D721Med (cell line): Measurements from ENCODE around the gene IL11.

Experiments
- DNase-seq: peaks from one replicate; pipeline ENCODE4 v3.0.0; 2011; ENCODE audit warnings: low spot score; ENCODE audit not compliant: insufficient read length
- FAIRE-seq: peaks from 2 replicates; lab custom pipeline; 2011; peaks lifted over from hg19 to GRCh38; lab: Jason Lieb, UNC
- CTCF ChIP-seq: IDR thresholded peaks from 2 replicates; pipeline ENCODE4 v1.5.1; 2012; ENCODE audit warnings: mild to moderate bottlenecking, control low read depth; ENCODE audit not compliant: insufficient read depth; ENCODE audit errors: missing control alignments

The IL11 gene

DNA sequence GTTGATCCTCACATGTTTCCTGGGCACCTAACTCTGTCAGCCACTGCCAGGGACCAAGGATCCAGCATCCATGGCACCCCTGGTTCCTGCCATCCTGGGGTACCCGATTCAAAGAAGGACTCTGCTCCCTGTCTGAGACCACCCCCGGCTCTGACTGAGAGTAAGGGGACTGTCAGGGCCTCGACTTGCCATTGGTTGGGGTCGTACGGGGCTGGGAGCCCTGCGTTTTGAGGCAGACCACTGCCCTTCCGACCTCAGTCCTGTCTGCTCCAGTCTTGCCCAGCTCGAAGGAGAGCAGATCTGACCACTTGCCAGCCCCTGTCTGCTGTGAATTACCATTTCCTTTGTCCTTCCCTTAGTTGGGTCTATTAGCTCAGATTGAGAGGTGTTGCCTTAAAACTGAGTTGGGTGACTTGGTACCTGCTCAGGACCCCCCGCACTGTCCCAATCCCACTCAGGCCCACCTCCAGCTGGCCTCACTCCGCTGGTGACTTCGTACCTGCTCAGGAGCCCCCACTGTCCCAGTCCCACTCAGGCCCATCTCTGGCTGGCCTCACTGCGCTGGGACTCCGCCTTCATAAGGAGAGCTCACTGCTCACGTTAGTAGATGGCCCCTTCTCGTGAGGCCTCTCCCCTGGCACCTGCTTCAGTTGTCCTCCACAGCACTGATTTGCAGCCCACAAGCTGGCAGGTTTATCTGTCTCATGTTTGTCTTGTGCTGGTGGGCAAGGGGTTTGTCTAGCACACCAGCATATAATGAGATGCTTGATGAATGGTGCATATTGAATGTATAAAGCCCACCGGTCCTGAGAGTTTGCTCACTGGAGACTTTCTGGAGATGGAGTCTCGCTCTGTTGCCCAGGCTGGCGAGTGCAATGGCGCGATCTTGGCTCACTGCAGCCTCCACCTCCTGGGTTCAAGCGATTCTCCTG, 19.4 kb upstream of the IL11 start:
- DNase-seq (no peak), FAIRE-seq (no peak)
- no peak for TF ChIP-seq CTCF

GRCh38 chr19:55387736-55388497, 17.7 kb upstream of the IL11 start:
- no peak for DNase-seq
- no peak for FAIRE-seq
- TF ChIP-seq CTCF: no peak

- FAIRE-seq (no peak), DNase-seq (no peak)
- no peak for TF ChIP-seq CTCF
Observed at GRCh38 chr19:55386493-55386971, 16.3 kb upstream of the IL11 start.

GRCh38 chr19:55385724-55386492, 15.6 kb upstream of the IL11 start, which contains the start of gene RPL28:
TSS of gene RPL28 (plus strand) at chr19:55385932. CDS start at chr19:55386358, 426 bp downstream.
- FAIRE-seq (no peak), DNase-seq (peak; percentile 81)
- TF ChIP-seq CTCF: no peak

DNA sequence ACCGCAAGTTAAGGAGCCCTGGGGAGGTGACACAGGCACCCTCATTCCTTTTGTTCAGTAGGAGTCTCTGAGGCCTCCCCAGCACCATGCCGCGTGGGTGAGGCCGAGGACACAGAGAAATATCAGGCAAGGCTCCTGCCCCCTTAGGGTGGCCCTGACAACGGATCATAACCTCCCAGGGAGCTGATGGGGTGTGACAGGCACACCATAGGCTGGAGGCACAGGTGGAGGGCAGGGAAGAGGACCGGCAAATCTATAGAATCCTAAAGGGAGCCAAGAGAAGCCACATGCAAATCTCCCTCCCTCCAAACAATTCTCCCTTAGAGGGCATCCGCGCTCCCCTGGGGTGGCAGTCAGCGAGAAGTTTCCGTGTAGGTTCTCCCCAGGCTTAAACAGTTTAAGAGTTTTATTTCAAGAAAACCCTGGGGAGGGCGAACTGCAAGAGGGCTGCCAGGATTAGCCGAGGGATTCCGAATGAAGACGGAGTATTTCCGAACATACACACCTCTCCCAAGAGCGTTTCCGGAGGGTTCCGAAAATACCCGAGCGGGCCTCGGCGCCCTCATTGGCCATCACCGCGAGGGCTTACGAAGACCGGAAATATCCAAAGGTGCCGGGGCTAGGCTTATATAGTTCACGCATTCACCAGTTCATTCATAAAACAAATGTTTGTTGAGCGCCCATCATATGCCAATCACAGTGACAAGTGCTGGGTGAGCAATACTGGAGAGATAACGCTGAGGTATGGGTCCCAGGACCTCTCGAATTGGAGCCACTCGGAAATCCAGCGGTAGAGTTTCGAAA, 14.9 kb upstream of the IL11 start:
- no peak for TF ChIP-seq CTCF
- FAIRE-seq (no peak), DNase-seq (no peak)
